ENCODE measurements around the gene GSTM4.

Gene GSTM4

DNA sequence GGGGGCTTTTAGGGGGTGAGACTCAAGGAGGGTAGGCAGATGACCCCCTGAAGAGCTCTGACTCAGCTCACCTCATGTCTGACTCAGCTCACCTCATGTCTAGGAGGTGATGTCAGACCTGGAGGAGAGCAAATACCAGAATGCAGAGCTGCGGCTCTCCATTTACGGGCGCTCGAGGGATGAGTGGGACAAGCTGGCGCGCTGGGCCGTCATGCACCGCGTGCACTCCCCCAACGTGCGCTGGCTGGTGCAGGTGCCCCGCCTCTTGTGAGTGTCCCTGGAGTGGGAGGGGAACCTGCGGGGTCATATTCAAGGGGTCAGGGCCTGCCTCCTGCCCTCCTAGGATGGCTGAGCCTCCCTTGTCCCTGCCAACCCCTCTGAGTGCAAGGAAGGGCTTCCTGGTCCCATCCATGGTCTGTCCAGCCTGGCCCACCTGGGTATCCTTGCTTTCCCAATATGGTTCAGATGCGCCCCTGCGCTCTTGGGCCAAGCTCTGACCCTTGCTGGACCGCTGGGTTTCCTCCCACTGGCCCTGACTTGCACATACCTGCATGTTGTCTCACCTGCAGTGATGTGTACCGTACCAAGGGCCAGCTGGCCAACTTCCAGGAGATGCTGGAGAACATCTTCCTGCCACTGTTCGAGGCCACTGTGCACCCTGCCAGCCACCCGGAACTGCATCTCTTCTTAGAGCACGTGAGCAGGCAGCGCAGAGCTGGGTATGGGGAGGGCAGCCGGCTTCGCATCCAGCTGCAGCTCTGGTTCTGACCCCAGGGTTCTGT lies 27.2 kb upstream of the GSTM4 start:
- no peak overlapping the region for H3K9ac ChIP-seq (ENCODE audit: low read length)
- H3K4me2 ChIP-seq (ENCODE audit: low read length) = no peak overlapping the region
- no peaks in the 10 kb centered on the region for H3K9me3 ChIP-seq (ENCODE audit: low read length)
- H3F3A ChIP-seq (ENCODE audit: insufficient read depth, low read length) = no peaks in the 10 kb centered on the region
- no peak overlapping the region for H2AFZ ChIP-seq (ENCODE audit: low read length)
- H3K4me3 ChIP-seq (ENCODE audit: low read depth, low read length, poor library complexity, severe bottlenecking) = no peak overlapping the region
- TF ChIP-seq, protein P1, sequence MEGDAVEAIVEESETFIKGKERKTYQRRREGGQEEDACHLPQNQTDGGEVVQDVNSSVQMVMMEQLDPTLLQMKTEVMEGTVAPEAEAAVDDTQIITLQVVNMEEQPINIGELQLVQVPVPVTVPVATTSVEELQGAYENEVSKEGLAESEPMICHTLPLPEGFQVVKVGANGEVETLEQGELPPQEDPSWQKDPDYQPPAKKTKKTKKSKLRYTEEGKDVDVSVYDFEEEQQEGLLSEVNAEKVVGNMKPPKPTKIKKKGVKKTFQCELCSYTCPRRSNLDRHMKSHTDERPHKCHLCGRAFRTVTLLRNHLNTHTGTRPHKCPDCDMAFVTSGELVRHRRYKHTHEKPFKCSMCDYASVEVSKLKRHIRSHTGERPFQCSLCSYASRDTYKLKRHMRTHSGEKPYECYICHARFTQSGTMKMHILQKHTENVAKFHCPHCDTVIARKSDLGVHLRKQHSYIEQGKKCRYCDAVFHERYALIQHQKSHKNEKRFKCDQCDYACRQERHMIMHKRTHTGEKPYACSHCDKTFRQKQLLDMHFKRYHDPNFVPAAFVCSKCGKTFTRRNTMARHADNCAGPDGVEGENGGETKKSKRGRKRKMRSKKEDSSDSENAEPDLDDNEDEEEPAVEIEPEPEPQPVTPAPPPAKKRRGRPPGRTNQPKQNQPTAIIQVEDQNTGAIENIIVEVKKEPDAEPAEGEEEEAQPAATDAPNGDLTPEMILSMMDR (IDR thresholded peaks at IDR 0.05; ENCODE audit: low read length) = no peak
- no peak for TF ChIP-seq EZH2 (IDR thresholded peaks at IDR 0.05; ENCODE audit: borderline replicate concordance, low read length)
- no peak overlapping the region for H3K27ac ChIP-seq (ENCODE audit: low read depth, low read length, poor library complexity, severe bottlenecking)
- peaks cover 17% of the 10 kb centered on the region for H3K4me1 ChIP-seq (ENCODE audit: insufficient read depth, low read length, severe bottlenecking)
- no peaks in the 10 kb centered on the region for H3K27me3 ChIP-seq (ENCODE audit: insufficient read depth, low read length)
- H3K9me2 ChIP-seq (ENCODE audit: low read depth, low read length) = no peaks in the 10 kb centered on the region
- H3K36me3 ChIP-seq (ENCODE audit: insufficient read depth, low read length) = peaks cover 52% of the 10 kb centered on the region
- no peaks in the 10 kb centered on the region for H4K20me1 ChIP-seq (ENCODE audit: insufficient read depth, low read length)
- H3K79me2 ChIP-seq (ENCODE audit: insufficient read depth, low read length) = no peaks in the 10 kb centered on the region

DNA sequence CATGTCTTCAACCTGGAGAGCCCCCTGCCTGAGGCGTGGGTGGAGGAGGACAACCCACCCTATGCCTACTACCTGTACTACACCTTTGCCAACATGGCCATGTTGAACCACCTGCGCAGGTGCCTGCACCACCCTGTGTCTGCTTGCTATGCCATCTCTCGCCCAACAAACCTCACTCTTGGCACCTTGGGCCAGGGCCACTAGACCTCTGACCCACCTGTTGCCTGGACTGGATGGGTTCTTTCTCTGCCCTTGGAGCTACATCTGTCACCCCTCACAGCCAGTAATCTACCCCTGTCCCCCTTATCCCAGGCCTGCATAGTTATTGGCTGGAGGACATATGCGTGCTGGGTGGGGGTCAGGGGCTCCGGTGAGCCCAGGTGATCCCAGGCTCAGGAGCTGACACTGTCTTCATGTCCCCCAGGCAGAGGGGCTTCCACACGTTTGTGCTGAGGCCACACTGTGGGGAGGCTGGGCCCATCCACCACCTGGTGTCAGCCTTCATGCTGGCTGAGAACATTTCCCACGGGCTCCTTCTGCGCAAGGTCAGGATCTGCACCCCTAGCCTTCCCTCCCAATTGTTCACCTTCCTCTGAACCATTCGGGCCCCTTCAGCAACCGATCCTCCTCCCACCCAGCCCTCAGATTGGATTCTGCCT lies 26.4 kb upstream of the GSTM4 start:
- no peaks in the 10 kb centered on the region for H3K79me2 ChIP-seq (ENCODE audit: insufficient read depth, low read length)
- H2AFZ ChIP-seq (ENCODE audit: low read length) = no peak overlapping the region
- H3K9me3 ChIP-seq (ENCODE audit: low read length) = no peaks in the 10 kb centered on the region
- H4K20me1 ChIP-seq (ENCODE audit: insufficient read depth, low read length) = no peaks in the 10 kb centered on the region
- H3K4me2 ChIP-seq (ENCODE audit: low read length) = no peak overlapping the region
- H3K4me3 ChIP-seq (ENCODE audit: low read depth, low read length, poor library complexity, severe bottlenecking) = no peak overlapping the region
- H3K4me1 ChIP-seq (ENCODE audit: insufficient read depth, low read length, severe bottlenecking) = peaks cover 10% of the 10 kb centered on the region
- H3K36me3 ChIP-seq (ENCODE audit: insufficient read depth, low read length) = peaks cover 52% of the 10 kb centered on the region
- no peak overlapping the region for H3K9ac ChIP-seq (ENCODE audit: low read length)
- no peak for TF ChIP-seq EZH2 (IDR thresholded peaks at IDR 0.05; ENCODE audit: borderline replicate concordance, low read length)
- TF ChIP-seq, protein P1 (IDR thresholded peaks at IDR 0.05; ENCODE audit: low read length) = no peak
- no peaks in the 10 kb centered on the region for H3K9me2 ChIP-seq (ENCODE audit: low read depth, low read length)
- no peaks in the 10 kb centered on the region for H3K27me3 ChIP-seq (ENCODE audit: insufficient read depth, low read length)
- no peak overlapping the region for H3K27ac ChIP-seq (ENCODE audit: low read depth, low read length, poor library complexity, severe bottlenecking)
- no peaks in the 10 kb centered on the region for H3F3A ChIP-seq (ENCODE audit: insufficient read depth, low read length)

DNA sequence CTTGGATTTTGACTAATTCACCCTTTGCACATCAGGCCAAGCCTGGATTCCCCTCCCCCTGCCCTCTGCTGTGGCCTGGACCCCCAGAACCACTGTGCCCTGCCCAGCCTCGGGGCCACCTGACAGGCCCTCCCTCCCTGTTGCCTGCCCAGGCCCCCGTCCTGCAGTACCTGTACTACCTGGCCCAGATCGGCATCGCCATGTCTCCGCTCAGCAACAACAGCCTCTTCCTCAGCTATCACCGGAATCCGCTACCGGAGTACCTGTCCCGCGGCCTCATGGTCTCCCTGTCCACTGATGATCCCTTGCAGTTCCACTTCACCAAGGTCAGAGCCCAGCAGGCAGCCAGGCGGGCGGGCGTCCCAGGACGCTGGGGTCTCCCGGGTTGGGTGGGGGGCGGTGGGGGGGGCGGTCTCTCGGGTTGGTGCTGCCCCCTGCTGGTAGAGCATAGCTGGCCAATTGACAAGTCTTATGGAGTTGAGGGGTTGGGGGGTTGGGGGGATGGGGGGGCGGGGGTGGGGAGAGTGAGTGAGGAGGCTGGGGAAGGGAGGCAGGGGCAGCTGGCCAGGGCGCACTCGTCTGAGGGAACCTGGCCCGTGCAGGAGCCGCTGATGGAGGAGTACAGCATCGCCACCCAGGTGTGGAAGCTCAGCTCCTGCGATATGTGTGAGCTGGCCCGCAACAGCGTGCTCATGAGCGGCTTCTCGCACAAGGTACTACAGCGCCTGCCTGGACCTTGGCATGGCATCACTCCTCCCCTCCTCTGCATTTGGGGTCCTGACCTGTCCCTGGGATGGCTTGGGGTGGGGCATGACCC lies 25.6 kb upstream of the GSTM4 start:
- Histone ChIP-seq H3K4me3 (ENCODE audit: low read depth, low read length, poor library complexity, severe bottlenecking) (no peak overlapping the region), H3K27ac (ENCODE audit: low read depth, low read length, poor library complexity, severe bottlenecking) (no peak overlapping the region), H3K9me2 (ENCODE audit: low read depth, low read length) (no peaks in the 10 kb centered on the region), H3F3A (ENCODE audit: insufficient read depth, low read length) (no peaks in the 10 kb centered on the region), H2AFZ (ENCODE audit: low read length) (no peak overlapping the region), H3K4me1 (ENCODE audit: insufficient read depth, low read length, severe bottlenecking) (peaks cover 2% of the 10 kb centered on the region), H3K36me3 (ENCODE audit: insufficient read depth, low read length) (peaks cover 52% of the 10 kb centered on the region), H3K4me2 (ENCODE audit: low read length) (no peak overlapping the region), H3K27me3 (ENCODE audit: insufficient read depth, low read length) (no peaks in the 10 kb centered on the region), H3K79me2 (ENCODE audit: insufficient read depth, low read length) (no peaks in the 10 kb centered on the region), H4K20me1 (ENCODE audit: insufficient read depth, low read length) (no peaks in the 10 kb centered on the region), H3K9me3 (ENCODE audit: low read length) (no peaks in the 10 kb centered on the region), H3K9ac (ENCODE audit: low read length) (no peak overlapping the region)
- TF ChIP-seq, protein P1 (IDR thresholded peaks at IDR 0.05; ENCODE audit: low read length) = no peak
- no peak for TF ChIP-seq EZH2 (IDR thresholded peaks at IDR 0.05; ENCODE audit: borderline replicate concordance, low read length)
